ENCODE data around the gene MGRN1.

MGRN1 gene

DNA sequence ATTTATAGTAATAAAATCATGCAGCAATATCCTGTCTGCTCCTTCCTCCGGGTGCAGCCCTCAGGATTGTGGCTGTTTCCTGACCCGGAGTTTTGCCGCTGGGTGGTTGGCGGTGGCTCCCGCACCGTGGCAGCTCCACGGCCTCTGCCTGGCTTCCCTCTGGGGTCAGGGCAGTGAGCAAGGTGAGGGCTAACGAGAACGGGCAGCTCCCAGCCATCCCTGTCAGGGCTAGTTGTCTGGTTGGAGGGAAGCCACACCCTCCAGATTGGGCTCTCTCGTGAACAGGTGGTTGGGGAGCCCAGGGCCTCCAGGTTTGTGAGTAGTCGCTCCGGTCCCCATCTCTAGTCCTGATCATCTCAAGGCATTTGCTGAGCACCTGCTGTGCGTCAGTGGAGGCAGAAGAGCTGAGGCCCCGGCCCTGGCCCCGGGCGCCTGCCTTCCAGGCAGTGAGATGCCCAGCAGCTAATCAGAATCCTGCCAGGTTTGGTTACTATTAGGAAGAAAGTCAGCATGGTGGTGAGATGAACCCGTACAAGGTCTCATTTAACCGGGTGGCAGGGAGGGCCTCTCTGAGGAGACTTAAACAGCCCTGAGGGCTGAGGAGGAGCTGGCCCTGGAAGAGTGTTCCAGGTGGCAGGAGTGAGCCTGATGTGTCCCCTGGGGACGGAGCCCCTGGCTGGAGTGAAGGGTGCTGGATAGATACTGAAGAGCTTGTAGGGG, 66.5 kb downstream of the MGRN1 start:
- TF ChIP-seq TCF12 (IDR thresholded peaks at IDR 0.05; ENCODE audit: low read depth): no peak
- TF ChIP-seq, protein P1, sequence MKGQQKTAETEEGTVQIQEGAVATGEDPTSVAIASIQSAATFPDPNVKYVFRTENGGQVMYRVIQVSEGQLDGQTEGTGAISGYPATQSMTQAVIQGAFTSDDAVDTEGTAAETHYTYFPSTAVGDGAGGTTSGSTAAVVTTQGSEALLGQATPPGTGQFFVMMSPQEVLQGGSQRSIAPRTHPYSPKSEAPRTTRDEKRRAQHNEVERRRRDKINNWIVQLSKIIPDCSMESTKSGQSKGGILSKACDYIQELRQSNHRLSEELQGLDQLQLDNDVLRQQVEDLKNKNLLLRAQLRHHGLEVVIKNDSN (IDR thresholded peaks at IDR 0.05): no peak

DNA sequence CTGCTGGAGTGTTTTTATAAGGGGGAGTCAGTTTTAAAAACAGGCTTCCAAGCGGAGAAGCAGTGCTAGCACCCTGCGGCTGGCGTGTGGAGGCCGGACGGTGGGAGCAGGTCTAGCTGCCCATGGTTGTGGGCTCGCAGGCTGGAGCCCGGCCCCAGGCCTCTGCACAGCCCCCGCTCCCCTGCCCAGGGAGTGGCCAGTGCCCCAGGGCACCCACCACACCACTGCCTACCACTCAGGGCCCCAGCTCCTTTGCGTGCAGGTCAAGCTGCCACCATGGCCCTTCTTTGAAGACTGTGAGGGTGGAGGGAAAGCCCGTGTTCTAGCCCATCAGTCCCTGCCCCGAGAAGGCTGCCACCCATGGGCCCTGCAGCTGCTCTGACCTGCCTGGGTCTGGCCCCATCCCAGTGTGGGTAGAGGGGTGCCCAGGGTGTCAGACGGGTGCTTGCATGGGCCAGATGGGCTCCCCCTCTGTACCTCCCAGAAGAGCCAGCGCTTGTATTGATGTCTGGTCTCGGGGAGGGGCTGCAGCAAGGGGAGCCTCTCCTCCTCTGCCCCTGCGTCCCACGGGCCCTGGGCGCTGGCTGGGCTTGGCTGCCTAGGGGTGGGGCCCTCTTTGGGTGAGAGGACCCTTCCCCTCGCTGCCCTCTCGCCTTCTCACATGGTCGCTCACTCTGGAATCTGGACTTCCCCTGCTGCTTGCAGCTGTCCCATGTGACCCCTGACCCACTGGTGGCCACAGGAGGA, 67.2 kb downstream of the MGRN1 start:
- TF ChIP-seq TCF12 (IDR thresholded peaks at IDR 0.05; ENCODE audit: low read depth) (no peak), FOXM1 (IDR thresholded peaks at IDR 0.05; ENCODE audit: borderline replicate concordance, low read depth) (no peak), YY1 (IDR thresholded peaks at IDR 0.05; ENCODE audit: low read depth) (no peak), TAF1 (IDR thresholded peaks at IDR 0.05; ENCODE audit: low read depth) (no peak), ZBTB7A (IDR thresholded peaks at IDR 0.05; ENCODE audit: low read depth) (no peak), TEAD4 (IDR thresholded peaks at IDR 0.05) (no peak), CEBPB (IDR thresholded peaks at IDR 0.05) (no peak), EP300 (IDR thresholded peaks at IDR 0.05; ENCODE audit: borderline replicate concordance) (no peak), NFIC (IDR thresholded peaks at IDR 0.05) (no peak), RAD21 (IDR thresholded peaks at IDR 0.05; ENCODE audit: low read depth) (no peak), CREB1 (IDR thresholded peaks at IDR 0.05; ENCODE audit: low read depth) (no peak), EGR1 (IDR thresholded peaks at IDR 0.05) (no peak)
- TF ChIP-seq, protein P2, sequence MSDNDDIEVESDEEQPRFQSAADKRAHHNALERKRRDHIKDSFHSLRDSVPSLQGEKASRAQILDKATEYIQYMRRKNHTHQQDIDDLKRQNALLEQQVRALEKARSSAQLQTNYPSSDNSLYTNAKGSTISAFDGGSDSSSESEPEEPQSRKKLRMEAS (IDR thresholded peaks at IDR 0.05): no peak
- TF ChIP-seq, protein P1 (IDR thresholded peaks at IDR 0.05): no peak
- TF ChIP-seq, protein P3, sequence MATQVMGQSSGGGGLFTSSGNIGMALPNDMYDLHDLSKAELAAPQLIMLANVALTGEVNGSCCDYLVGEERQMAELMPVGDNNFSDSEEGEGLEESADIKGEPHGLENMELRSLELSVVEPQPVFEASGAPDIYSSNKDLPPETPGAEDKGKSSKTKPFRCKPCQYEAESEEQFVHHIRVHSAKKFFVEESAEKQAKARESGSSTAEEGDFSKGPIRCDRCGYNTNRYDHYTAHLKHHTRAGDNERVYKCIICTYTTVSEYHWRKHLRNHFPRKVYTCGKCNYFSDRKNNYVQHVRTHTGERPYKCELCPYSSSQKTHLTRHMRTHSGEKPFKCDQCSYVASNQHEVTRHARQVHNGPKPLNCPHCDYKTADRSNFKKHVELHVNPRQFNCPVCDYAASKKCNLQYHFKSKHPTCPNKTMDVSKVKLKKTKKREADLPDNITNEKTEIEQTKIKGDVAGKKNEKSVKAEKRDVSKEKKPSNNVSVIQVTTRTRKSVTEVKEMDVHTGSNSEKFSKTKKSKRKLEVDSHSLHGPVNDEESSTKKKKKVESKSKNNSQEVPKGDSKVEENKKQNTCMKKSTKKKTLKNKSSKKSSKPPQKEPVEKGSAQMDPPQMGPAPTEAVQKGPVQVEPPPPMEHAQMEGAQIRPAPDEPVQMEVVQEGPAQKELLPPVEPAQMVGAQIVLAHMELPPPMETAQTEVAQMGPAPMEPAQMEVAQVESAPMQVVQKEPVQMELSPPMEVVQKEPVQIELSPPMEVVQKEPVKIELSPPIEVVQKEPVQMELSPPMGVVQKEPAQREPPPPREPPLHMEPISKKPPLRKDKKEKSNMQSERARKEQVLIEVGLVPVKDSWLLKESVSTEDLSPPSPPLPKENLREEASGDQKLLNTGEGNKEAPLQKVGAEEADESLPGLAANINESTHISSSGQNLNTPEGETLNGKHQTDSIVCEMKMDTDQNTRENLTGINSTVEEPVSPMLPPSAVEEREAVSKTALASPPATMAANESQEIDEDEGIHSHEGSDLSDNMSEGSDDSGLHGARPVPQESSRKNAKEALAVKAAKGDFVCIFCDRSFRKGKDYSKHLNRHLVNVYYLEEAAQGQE (IDR thresholded peaks at IDR 0.05; ENCODE audit: low read depth): no peak

DNA sequence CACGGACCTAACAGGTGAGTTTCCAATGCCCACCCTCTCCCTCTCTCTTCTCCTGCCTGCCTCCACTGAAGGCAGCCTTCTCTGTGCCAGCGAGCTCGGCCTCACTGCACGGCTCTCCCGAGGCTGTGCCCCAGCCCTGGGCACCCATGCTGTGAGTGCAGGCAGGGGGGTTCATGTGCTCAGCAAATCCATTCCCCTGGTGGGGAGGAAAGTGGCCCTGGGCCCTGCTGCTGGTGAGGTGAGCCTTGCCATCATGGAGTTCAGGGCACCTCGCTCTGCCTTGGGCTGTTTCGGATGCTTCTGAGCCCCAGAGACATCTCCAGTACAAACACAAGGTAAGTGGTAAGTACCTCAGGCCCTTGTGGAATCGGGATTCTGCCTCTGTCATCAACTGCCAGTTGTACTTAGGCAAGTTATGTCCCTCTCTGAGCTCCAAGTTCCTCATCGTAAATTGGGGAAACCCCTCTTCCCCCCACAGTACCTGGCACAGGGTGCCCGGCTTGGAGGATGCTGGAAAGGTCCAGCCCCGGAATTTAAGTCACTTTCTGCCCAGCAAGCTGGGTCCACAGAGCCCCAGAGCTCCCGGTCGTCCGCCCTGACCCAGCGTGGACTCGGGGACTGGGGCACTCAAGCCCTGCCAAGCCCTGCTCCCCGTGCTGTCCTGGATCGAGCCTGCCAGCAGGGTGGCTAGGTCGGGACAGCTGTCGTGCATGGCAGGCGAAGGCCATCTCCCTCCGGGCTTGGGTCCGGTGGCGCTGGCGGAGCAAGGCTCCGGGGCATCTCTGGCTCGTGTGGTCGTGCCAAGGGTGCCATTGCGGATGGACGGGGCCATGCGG, 68.1 kb downstream of the MGRN1 start:
- TF ChIP-seq CREB1 (IDR thresholded peaks at IDR 0.05; ENCODE audit: low read depth) (no peak), EP300 (IDR thresholded peaks at IDR 0.05; ENCODE audit: borderline replicate concordance) (no peak), NFIC (IDR thresholded peaks at IDR 0.05) (no peak), TAF1 (IDR thresholded peaks at IDR 0.05; ENCODE audit: low read depth) (no peak; the same call in 1 of the 2 replicates), YY1 (IDR thresholded peaks at IDR 0.05; ENCODE audit: low read depth) (no peak)
- TF ChIP-seq, protein P3 (IDR thresholded peaks at IDR 0.05; ENCODE audit: low read depth): no peak
- TF ChIP-seq, protein P2 (IDR thresholded peaks at IDR 0.05): no peak; the same call in 1 of the 2 replicates

DNA sequence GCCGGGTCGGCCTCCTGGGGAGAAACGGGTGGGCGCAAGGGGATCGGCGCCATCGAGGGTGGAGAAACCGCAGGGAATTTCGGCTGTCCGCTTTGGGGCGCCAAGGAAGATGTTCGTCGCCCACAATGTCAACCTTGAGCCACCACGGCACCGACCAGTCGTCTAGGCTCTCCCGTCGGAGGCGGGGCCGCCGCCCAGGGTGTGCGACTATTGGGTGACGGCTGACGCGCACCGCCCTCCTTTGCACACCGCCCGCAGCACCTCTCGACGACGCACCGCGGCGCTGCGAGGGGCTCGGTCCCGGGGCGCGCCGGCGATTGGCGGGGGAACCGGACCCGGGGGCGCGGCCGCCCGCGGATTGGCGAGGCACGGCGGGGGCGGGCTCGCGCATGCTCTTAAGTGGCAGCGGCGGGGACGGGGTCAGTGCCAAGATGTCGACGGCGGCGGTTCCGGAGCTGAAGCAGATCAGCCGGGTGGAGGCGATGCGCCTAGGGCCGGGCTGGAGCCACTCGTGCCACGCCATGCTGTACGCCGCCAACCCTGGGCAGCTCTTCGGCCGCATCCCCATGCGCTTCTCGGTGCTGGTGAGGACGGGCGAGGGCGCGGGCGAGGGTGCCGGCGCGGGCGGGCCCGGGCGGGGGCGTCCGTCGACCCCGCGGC, 68.8 kb downstream of the MGRN1 start, which contains the start of gene NUDT16L1:
Gene NUDT16L1, plus strand, starts transcription at position 267 of the 660 bp plus-strand sequence. Its CDS starts 165 bp downstream, at position 432.
- TF ChIP-seq NFIC (IDR thresholded peaks at IDR 0.05) (peak; percentile 47; the same call in 1 of the 2 replicates), EGR1 (IDR thresholded peaks at IDR 0.05) (peak; percentile 38; the same call in 1 of the 2 replicates), FOXM1 (IDR thresholded peaks at IDR 0.05; ENCODE audit: borderline replicate concordance, low read depth) (no peak), YY1 (IDR thresholded peaks at IDR 0.05; ENCODE audit: low read depth) (peak; percentile 84), TAF1 (IDR thresholded peaks at IDR 0.05; ENCODE audit: low read depth) (peak; percentile 70; the same call in 1 of the 2 replicates), RAD21 (IDR thresholded peaks at IDR 0.05; ENCODE audit: low read depth) (no peak), EP300 (IDR thresholded peaks at IDR 0.05; ENCODE audit: borderline replicate concordance) (no peak), ZBTB7A (IDR thresholded peaks at IDR 0.05; ENCODE audit: low read depth) (no peak), TEAD4 (IDR thresholded peaks at IDR 0.05) (no peak; the same call in 1 of the 2 replicates), CREB1 (IDR thresholded peaks at IDR 0.05; ENCODE audit: low read depth) (no peak), CEBPB (IDR thresholded peaks at IDR 0.05) (no peak), TCF12 (IDR thresholded peaks at IDR 0.05; ENCODE audit: low read depth) (no peak)
- TF ChIP-seq, protein P1 (IDR thresholded peaks at IDR 0.05): no peak
- TF ChIP-seq, protein P2 (IDR thresholded peaks at IDR 0.05): peak; percentile 55
- TF ChIP-seq, protein P3 (IDR thresholded peaks at IDR 0.05; ENCODE audit: low read depth): no peak

All from Ishikawa (cell line).